Muscle of arm (tissue), 12 donors: ENCODE results near the gene CORO6. TPM values are rescaled to one million over a fixed set of nuclear protein-coding genes. Genes with fewer than 3 reads are reported as not detected.

Experiments
- DNase-seq: peaks from one replicate; pipeline ENCODE4 v3.0.0-alpha.2; 2013
- polyA plus RNA-seq, 12 donors: library from polyadenylated mRNA; unstranded; fragments of 120-200 nt; gene quantifications; one replicate each; pipeline ENCODE4 v1.2.1, GENCODE V29; 2013; ENCODE audit not compliant: insufficient read length in 12 of 12

The CORO6 gene
- polyA plus RNA-seq, 12 donors, result 31.3 to 92.4 (median 71.1) TPM; not detected in 1

- no peak for DNase-seq
These were observed 29.7 kb downstream of the CORO6 start, which contains the start of gene ANKRD13B for GRCh38 chr17:29592850-29593551. Gene ANKRD13B (plus strand): TSS chr17:29593132. CDS start chr17:29593622, 490 bp downstream.

GRCh38 chr17:29591737-29592608 is 30.7 kb downstream of the CORO6 start:
- DNase-seq, result peak; percentile 91

DNA sequence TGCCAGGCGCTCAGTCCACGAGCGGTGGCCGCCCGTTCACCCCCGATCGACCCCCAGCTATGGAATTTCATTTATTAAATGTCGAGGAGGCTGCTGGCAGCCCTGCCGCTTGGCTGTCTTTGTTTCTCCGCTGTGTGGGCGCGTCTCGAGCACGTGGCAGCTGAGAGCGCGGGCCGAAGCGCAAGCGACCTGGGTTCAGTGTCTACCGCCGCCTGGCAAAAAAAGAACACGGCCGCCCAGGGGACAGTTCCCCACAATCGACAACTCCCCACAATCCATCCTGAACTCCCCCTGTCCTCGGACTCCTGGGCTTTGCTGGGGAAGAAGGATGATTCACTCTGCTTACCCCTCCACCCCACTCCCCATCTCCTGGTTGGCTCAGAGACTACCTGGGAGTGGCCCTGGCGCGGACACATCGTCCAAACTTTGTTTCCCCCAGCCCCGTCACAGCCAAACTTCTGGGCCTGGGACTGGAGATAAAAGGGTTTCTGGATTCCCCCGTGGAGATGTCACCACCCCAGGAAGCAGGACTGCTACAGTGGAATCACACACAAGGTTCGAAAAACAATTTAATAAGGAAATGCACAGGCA is 31.5 kb downstream of the CORO6 start:
- DNase-seq, result peak; percentile 83

DNA sequence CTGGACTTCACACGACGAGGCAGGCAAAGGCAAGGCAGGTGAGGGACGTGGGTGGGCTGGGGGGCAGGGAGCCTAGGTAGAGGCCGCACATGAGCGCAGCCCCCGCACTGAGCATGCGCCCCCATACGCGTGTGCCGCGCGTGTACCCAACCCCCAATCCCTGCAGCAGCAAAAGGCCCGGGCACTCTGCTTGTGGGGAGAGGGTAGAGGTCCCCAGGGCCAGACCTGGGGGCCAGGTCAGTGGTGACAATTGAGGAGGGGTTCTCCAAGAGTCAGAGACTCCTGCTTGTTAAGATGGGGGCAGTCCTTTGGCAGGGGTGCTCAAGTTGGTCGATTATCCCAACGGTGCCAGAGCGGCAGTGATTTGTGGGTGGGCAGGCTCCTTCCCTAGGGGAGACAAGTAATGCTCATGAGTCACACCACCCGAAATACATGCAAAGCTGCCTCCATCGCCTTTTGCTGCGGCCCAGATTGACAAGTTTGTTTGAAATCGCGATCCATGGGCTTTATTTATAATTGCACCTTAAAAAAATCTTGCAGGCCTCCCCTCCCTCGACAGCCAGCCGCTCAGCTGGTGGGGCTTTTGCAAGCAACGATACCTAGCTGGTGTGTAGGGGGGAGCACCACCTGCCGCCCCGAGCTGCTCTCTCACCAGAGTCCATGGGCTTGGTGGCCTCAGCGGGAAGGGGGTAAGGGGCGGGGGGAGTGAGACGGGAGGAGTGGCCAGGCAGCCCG is 32.1 kb downstream of the CORO6 start:
- DNase-seq, result no peak

DNA sequence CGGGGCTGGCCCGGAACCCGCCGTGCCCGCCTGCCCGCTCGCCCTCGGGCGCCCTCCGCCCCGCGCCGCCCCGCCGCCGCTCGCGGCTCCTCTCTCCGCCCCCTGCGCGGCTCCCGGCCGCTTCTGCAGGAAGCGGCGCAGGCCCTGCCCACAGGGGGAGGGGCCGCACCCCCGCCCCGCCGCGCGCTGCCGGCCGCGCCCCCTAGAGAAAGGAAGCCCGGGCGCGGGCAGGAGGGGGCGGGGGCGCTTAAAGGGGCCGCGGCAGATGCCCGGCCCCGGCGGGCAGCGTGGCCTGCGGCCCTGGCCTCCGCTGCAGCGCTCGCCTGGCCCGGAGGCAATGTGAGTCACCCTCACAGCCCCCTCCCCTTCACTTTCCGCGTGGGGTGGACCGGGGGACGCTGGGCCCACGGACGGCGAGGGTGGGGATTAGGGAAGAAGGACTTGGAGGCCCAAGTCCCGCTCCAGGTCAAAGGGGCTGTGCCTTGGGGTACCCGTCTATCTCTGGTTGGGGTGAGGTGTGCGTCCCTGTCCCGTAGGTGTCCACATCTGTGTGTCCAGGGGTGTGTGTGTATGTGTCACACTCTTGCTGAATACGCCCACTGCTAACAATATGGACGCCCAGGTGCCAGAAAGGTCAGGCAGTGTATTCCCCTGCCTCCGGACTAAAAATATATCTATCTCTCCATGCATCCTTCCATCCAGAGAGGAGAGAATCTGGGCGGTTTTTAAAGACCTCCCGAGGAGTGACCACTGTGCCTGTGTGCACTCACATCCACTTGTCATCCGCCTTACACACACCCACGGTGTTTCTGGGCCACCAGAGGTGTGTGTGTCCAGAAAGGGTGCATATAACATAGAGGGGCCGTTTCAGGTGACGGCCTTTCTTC is 32.9 kb downstream of the CORO6 start, which contains the start of gene GIT1:
Gene GIT1 (minus strand): TSS at position 125 of the 887 bp plus-strand sequence. CDS start 270 bp downstream, outside the sequence.
- DNase-seq, result peak; percentile 70

GRCh38 chr17:29588562-29589411 is 33.9 kb downstream of the CORO6 start:
- DNase-seq, result no peak

DNA sequence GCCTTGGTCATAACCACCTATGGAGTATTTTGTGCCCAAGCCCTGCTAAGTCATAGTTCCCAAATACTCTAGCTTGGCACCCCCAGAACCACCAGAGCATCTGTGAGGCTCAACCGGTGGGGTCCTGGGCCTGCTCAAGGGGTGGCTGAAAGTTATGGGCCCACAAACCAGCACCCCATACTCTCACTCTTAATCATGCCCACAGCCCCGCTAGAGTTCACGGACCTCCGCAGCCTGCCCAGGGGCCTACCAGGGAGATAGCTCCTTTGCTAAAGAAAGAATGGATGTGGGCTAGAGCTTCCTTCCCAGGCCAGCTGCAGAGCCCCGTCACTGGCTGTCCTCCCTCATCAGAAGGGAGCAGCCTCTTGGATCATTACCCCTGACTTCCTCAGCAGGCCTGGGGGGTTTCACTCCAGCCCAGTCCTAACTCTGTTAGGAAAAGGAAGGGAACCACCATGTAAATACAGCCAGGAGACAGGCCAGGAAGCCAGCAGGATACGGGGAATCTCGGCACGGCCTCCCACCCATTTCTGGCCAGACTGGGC is 34.6 kb downstream of the CORO6 start:
- no peak for DNase-seq

DNA sequence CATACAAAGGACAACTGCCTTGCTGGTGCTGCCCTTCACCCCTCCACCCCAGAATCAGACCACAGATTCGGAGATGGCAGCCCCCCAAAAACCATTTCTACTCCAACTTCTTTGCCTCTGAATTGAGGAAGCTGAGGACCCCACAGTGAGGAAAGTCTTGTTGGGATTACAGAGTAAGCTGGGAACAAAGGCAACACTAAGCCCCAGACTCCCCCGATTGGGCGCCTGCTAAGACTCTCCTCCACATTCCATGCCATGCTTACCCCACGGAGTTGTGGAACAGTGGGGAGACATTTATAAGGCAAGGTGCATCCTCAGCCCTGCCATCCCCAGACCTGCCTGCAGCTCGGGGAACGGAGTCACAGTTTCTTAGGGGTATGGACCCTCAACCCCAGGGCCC is 35.1 kb downstream of the CORO6 start:
- DNase-seq, result no peak

GRCh38 chr17:29586676-29587469 is 35.8 kb downstream of the CORO6 start:
- no peak for DNase-seq

DNA sequence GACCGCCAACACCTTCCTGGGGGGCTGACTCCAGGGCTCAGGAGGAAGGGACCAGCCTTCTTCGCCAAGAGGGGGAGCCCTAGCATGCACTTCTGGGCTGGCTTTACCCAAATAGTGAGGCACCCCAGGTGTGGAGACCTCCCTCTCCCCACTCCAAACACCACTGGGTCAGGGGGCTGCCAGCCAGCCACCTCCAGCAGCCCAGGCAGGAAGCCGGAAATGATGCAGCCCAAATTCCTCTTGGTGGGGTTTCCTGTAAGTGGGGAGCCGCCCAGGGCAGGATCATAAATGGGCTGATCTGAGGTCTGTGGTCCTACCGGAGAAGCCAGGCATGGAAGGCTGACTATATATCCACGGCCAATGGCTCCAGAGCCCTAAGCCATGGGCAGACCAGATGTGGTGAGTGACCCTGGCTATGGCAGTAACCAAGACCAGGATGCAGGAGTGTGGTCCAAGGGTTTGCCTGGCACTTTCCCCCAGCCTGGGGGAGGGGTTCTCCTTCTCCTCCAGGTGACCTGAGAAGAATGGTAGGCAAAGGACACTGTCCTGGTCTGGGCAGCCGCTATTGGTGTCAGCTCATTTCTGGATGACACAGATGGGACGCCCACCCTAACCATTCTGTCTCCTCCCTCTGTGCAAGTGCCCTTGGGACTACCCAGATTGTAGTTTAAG is 37.5 kb downstream of the CORO6 start:
- DNase-seq, result no peak

GRCh38 chr17:29584452-29585079 is 38.1 kb downstream of the CORO6 start:
- DNase-seq, result no peak

DNA sequence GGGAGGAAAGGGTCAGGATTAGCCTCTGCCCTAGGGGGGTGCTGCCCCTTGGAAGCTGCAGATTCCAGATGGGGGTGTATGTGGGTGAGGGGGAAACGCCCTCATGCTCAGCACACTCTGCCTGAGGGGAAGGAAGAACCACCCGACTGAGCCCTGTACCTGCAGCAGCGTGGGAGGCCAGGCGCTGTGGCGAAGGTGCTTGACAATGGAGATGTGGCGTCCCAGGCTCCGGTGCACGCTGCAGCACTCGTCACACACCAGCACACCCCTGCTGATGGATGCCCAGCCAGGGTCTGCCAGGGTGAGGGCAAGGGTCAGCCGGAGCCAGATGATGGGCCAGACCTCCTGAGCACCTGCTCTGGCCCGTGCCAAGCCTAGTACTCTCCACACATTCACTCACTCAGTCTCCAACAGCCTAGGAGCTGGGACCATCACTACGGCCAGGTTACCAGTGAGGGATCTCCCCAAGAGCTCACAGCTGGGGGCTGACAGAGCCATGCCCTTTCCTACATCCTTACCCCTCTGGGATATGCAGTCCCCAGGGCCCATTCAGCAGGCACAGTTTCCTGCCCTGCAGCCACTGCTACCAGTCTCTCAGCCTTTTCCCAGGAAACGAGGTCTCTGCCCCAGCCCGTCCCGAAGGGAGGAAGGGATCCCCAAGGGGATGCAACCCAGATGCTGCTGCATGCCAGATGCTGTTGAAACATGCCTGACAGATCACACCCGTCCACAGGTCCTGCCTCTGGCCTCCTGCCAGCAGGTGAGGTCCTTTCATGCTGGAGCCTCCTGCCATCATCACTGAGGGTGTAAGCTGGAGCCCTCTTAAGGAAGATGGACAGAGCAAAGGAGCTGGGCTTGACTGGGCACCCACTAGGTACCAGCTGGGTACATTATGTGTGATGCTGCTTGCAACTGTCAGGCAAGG is 39.1 kb downstream of the CORO6 start:
- no peak for DNase-seq

DNA sequence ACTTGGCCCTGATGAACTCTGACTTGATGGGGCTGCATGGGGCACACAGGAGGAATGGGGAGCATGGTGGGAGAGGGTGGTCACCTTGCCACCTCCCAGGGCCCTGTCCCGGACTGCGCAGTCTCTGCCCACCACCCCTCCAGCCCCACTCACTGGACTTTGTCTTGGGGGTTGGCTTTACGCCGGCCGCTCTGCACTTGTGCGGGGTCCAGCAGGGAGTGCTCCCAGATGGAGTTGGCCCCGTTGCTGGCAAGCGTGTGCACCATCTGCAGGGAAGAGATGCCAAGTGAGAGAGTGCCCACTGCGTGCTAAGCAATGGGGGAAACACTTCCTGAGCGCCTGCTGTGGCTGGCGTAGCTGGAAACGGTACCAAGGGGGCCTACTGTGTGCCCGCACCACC is 39.9 kb downstream of the CORO6 start:
- no peak for DNase-seq

- DNase-seq, result no peak
These were observed 40.4 kb downstream of the CORO6 start for GRCh38 chr17:29582254-29582765.

DNA sequence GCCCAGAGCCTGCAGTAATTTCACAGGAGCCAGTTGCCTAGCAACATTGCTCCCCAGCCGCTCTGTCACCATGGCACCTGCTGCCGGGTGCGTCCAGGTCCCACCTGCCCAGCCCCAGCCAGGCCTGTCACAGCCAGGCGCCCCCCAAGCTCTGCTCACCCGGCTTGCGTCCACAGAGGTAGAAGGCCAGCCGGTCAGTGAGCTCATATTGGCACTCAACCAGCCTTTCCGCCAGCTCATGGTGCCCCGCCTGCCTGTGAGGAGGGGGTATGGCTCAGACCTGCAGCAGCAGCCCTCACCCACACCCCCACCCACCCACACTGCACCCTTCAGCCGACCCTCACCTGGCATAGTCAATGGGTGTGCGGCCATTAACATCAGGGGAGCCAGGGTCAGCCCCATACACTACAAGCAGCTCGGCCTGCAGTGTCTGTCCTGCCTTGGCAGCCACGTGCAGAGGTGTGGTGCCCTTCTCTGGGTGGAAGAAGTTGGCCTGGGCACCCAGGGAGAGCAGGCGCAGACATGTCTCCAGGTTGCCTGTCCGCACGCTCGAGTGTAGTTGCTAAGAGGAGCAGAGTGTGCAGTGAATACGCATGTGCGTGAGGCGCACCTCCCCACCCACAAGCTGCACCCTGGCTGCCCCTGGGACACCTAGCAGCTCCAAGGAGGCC is 41.0 kb downstream of the CORO6 start:
- DNase-seq, result no peak
